Measurements from ENCODE around the gene UNKL.

The UNKL gene

DNA sequence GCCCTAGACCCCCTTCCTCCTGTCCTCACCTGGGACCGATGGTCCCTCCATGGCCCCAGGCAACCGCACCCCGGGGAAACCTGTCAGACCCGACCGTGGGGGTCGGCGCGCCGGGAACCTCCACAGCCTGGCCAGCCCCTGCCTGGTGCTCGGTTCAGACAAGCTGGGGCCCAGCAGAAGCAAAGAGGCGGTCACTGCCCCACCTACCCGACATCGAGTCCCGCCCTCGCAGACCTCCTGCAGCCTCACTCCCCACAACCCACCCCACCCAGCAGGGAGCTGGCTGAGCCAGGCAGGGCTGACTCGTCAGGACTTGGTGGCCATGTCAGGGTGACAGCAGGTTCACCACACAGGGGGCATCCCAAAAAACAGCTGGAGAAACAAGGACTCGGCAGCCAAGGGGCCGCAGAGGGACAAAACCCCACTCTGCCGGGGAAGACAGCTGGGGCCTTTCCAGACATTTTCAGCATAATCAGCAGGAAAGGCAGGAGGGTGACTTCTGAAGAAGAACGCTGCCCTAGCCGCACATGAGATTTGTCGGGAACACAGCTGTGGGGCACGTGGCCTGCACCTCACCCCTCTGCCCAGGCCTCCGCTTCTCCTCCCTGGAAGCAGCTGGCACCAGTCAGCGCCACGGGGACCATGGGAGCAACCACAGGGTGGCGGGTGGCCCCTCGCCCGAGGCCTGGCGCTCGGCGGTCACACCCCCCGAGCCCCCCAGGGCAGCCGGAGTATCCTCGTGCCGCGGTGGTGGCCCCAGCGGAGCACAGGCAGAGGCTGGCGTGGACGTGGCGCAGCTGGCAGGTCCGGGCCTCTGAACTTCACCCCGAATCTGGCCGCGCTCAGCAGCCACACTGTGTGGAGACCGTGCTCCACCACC lies 39.8 kb downstream of the UNKL start:
- no peak for DNase-seq

DNA sequence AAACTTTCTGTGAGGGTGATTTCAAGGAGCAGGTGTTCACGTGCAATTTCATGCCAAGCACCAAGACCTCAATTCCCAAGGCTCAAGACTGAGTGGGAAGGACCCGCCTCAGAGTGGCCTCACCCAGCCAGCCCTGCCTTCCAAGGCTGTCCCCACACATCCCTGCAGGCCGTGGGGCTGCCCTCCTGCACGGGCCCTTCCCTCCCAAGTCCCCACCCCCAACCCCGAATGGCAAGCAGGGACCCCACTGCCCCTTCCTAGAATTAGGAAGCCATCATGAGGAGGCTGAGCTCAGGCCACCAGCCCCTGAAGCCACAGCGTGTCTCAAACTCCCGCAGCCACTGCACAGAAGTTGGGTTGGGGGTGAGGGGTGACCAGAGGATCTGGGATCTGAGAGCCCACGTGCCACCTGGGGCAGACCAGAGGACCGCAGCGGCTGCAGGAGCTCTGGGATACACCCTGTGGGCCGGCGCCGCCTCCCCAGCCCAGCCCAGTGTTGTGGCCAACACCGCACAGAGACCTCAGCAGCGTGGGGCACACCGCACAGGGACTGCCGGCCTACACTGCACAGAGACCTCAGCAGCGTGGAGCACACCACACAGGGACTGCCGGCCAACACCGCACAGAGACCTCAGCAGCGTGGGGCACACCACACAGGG lies 42.1 kb downstream of the UNKL start:
- DNase-seq, result no peak

DNA sequence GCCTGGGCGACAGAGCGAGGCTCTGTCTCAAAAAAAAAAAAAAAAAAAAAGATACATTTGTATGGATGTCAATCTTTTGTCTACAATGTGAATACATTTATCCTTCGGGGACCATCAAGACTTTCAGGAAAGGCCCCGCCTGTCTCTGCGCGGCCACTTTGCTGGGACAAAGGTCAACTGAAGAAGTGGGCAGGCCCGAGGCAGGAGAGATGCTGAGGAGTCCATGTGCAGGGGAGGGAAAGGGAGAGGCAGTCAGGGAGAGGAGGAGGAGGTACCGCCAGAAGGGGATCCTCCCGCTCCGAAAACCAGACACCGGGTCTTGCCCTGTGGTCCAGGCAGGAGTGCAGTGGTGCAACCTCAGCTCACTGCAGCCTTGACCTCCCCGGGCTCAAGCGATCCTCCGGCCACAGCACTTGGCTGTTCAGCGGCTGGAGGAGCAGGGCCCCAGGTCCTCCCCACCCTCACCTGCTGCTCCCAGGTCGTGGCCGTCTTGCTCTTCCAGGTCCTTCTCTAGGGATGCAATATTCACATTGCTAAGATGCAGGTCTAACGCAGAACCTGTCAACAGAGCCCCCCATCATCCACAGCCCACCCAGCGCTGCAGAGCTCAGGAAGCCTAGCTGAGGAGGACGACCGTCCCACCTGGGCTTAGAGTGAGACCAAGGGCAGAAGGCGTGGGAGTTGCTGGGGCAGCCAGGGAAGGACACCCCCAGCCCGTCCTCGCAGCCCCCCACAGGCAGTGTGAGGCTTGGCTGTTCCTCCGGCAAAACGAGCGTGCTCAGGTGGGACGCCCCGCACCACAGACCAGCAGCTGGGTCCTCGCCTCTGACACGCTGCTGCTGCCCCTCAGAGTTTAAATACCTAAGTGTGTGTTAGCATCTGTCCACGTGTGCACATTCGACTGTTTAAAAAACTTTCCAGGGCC lies 43.2 kb downstream of the UNKL start:
- DNase-seq, result no peak

GRCh38 chr16:1367486-1368174 lies 46.9 kb downstream of the UNKL start:
- DNase-seq, result no peak

DNA sequence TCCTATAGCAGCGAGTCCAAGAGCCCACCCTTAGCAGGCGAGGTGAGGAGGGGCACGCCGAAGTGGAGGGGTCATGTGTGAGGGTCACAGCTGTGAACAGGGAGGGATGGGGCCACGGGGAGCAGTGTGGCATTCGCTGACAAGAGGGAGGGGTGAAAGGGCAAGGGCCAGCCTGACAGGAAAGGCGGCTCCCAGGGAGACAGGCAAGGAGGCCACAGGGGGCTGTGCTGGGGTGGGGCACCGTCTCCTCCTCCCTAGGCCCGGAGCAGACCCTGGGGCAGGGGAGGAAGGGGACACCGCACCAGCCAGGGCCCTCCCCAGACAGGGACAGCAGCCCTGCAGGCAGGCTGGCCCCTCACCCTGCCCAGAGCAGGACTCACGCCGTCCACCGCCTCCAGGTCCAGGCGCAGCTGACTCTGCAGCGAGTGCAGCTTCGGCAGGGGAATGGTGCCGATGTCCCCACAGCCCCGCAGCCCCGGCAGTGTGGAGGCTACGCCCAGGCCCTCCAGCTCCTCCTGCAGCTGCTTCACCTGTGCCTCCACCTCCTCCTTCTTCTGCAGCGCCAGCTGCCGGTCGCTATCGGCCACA lies 47.7 kb downstream of the UNKL start:
- no peak for DNase-seq

GRCh38 chr16:1366060-1366711 lies 48.3 kb downstream of the UNKL start:
- no peak for DNase-seq

- DNase-seq, result no peak
These were observed 50.0 kb downstream of the UNKL start for GRCh38 chr16:1364510-1364909.

GRCh38 chr16:1363501-1364041 lies 50.9 kb downstream of the UNKL start:
- no peak for DNase-seq

DNA sequence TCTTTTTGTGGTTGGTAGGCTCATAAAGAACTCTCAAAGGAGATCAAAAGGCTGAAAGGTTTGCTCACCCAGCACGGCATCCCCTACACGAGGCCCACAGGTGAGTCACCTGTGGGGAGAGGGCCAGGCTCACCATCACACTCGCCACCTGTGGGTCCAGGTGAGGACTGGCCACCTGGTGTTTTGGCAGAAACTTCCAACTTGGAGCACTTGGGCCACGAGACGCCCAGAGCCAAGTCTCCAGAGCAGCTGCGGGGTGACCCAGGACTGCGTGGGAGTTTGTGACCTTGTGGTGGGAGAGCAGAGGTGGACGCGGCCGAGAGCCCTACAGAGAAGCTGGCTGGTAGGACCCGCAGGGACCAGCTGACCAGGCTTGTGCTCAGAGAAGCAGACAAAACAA lies 51.7 kb downstream of the UNKL start:
- no peak for DNase-seq

DNA sequence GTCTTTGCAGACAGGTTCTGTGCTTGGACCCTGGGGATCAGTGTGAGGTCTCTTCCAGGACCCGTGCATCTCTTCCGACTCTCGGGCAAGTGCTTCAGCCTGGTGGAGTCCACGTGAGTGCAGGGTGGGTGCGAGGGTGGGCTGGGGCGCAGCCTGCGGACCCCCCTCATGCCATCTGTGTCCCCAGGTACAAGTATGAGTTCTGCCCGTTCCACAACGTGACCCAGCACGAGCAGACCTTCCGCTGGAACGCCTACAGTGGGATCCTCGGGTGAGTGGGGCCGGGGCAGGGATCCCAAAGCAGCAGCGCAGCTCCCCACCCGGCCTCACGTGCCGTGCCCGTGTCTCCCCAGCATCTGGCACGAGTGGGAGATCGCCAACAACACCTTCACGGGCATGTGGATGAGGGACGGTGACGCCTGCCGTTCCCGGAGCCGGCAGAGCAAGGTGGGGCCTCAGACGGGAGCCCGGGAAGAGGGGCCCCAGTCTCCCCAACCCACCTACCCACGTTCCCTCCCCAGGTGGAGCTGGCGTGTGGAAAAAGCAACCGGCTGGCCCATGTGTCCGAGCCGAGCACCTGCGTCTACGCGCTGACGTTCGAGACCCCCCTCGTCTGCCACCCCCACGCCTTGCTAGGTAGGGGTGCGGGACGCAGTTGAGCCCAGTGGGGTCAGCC lies 52.7 kb downstream of the UNKL start:
- DNase-seq, result no peak

- DNase-seq, result no peak
These were observed 56.5 kb downstream of the UNKL start for GRCh38 chr16:1357906-1358566.

- DNase-seq, result no peak
These were observed 58.2 kb downstream of the UNKL start for GRCh38 chr16:1356061-1356900.

- DNase-seq, result no peak
These were observed 58.9 kb downstream of the UNKL start for GRCh38 chr16:1355591-1355990.

DNA sequence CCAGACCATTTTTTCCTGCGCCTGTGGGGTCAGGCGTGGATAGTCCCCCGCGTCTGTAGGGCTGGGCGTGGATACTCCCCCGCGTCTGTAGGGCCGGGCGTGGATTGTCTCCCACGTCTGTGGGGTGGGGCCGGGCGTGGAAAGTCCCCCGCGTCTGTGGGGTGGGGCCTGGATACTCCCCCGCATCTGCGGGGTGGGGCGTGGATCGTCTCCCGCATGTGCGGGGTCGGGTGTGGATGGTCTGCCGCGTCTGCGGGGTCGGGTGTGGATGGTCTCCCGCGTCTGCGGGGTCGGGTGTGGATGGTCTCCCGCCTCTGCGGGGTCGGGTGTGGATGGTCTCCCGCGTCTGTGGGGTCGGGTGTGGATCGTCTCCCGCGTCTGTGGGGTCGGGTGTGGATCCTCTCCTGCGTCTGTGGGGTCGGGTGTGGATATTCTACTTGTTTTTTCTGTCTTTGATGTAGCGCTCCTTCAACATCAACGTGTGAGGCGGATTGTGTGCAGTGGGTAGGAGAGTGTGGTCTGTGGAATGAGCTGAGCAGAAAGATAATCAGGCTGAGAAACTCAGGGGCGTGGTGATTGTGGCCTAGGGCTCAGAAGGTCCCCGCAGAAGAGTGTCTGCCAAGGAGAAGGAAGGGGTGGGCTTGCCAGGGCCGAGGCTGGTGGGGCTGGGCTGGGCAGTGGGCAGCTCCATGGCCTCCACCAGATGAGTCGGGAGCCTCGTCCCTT lies 59.5 kb downstream of the UNKL start:
- DNase-seq, result no peak

DNA sequence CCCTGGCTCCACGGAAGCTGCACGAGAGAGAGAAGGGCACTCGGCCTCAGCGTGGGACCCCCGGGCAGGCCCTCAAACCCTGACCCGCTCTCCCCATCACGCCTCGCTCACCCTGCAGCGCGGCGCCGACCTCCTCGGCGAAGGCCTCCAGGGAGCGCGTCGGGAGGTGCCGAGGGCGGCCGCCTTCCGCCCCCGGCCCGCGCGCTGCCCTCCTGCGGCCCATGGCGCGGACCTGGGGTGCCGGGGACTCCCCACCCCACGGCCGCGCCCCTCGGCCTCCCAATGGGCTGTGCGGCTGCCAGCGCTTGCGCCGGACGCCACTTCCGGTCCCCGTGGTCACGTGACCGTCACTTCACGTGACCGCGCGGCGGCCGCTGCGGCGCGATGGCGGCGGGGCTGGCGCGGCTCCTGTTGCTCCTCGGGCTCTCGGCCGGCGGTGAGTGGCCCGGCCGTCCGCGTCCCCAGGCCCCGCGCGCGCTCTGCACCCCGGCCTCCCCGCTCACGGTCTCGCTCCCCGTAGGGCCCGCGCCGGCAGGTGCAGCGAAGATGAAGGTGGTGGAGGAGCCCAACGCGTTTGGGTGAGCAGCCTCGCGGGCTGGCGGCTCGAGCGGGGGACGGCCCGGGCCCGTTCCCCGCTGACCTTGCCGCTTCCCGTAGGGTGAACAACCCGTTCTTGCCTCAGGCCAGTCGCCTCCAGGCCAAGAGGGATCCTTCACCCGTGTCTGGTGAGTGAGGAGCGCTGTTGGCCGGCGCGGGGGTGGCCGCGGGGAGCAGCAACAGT lies 62.7 kb downstream of the UNKL start, which contains the start of the genes GNPTG and TSR3:
GNPTG (plus strand) TSS at position 350 of the 781 bp plus-strand sequence; CDS start at position 385, 35 bp downstream.
TSR3 (minus strand) TSS at position 297 of the 781 bp plus-strand sequence; CDS start at position 223, 74 bp downstream.
- no peak for DNase-seq

DNA sequence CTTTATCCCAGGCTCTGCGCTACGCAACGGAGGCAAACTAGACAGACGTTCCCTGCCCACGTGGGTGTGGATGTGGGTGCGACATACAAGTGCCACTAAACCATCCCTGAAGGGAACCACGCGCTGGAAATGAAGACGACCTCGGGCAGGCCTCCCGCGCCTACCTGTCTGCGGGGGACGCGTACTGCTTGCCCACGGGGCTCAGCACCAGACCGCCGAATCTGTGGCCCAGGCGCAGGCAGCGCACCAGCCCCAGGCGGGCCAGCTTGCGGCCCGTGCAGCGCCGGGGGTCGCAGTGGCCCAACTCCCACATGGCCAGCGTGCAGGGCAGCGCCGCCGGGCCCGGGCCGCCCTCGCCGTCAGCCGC lies 63.3 kb downstream of the UNKL start:
- no peak for DNase-seq

GRCh38 chr16:1350691-1351090 lies 63.8 kb downstream of the UNKL start:
- no peak for DNase-seq

DNA sequence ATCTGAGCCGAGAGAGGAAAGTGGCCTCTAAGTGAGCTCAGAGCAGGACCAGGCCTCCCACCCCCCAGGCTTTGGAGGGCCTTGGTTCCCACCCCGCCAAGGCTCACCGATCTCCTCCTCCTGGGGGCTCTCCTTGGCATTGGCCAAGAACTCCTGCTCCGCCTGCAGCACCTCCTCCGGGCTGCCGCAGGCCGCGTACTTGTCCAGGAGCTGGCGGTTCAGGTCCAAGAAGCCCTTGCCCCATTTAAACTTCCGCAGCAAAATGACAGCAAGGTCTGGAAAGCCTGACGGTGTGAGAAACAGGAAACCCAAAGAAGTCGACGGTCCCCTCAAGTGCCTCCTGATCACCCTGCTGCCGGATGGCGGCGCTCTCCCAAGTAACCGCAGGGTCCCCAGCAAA lies 64.6 kb downstream of the UNKL start:
- DNase-seq, result no peak

Data from SIG-M5 (cell line).